Measurements from ENCODE around the gene MAPK8IP3. TPM values are rescaled to one million over a fixed set of nuclear protein-coding genes. Genes with fewer than 3 reads are reported as not detected.

MAPK8IP3 gene
- total and polyA plus RNA-seq, 2 donors (not counting 1 experiment from before 2014, with no cell fraction given) = 249 to 340 TPM

GRCh38 chr16:1790261-1790610 is 84.2 kb downstream of the MAPK8IP3 start:
- Histone ChIP-seq H3K9me3 (ENCODE audit: control extremely low read depth in 1 of 3, control insufficient read depth in 2 of 3, insufficient read depth in 1 of 3, low read length in 2 of 3) (no peaks in the 10 kb centered on the region), H2AFZ (ENCODE audit: insufficient read depth, low read depth, low read length, poor library complexity, severe bottlenecking) (no peak overlapping the region), H3K4me3 (ENCODE audit: control extremely low read depth in 1 of 5, extremely low read depth in 1 of 5, insufficient read depth in 1 of 5, low read depth in 2 of 5, low read length in 4 of 5) (no peak overlapping the region), H3K79me2 (ENCODE audit: control insufficient read depth, insufficient read depth, low read length) (peaks cover 49% of the 10 kb centered on the region), H3K9ac (ENCODE audit: low read length) (no peak overlapping the region), H3K27me3 (replicated peaks in 1 of 4; ENCODE audit: control extremely low read depth in 1 of 4, control insufficient read depth in 3 of 4, insufficient read depth in 4 of 4, low read length in 3 of 4) (no peaks in the 10 kb centered on the region), H3K27ac (ENCODE audit: low read length in 2 of 2) (no peak overlapping the region), H3K36me3 (replicated peaks in 1 of 2; ENCODE audit: control extremely low read depth in 1 of 2, control insufficient read depth in 1 of 2, extremely low read depth in 1 of 2, insufficient read depth in 2 of 2, low read length in 1 of 2) (peaks cover 0 to 32% of the 10 kb centered on the region in 2 experiments), H4K20me1 (ENCODE audit: control insufficient read depth, insufficient read depth, low read length, poor library complexity, severe bottlenecking) (peaks cover 38% of the 10 kb centered on the region), H3K4me1 (ENCODE audit: control insufficient read depth in 2 of 2, insufficient read depth in 2 of 2, low read length in 2 of 2) (no peaks in the 10 kb centered on the region), H3K4me2 (replicated peaks; ENCODE audit: low read depth, low read length, poor library complexity, severe bottlenecking) (no peak overlapping the region)
- no peaks in the 10 kb centered on the region for H3K9me3 Mint-ChIP-seq (ENCODE audit: insufficient read depth)
- no peaks in the 10 kb centered on the region for H3K4me1 Mint-ChIP-seq
- ChIA-PET CTCF (no interaction called here), POLR2A (no interaction called here)
- intact Hi-C loops (cut with micrococcal nuclease) = no loop called here
- no peak overlapping the region for H3K4me3 Mint-ChIP-seq
- 99% methylated on average over 15 of the region's 15 CpGs for WGBS (ENCODE audit: insufficient coverage)
- H3K27me3 Mint-ChIP-seq = no peaks in the 10 kb centered on the region
- TF ChIP-seq CTCF (IDR thresholded peaks at IDR 0.05) (no peak), EZH2 (IDR thresholded peaks at IDR 0.05; ENCODE audit: borderline replicate concordance, insufficient read depth, low read depth, low read length, poor library complexity, severe bottlenecking) (no peak)
- DNase-seq = no peak
- no peak for ATAC-seq (ENCODE audit: low read depth)
- H3K27ac Mint-ChIP-seq = no peak overlapping the region

- CTCF ChIA-PET = no interaction called here
- H3K27me3 ChIP-seq (replicated peaks in 1 of 4; ENCODE audit: control extremely low read depth in 1 of 4, control insufficient read depth in 3 of 4, insufficient read depth in 4 of 4, low read length in 3 of 4) = no peaks in the 10 kb centered on the region
- H2AFZ ChIP-seq (ENCODE audit: insufficient read depth, low read depth, low read length, poor library complexity, severe bottlenecking) = no peak overlapping the region
- Mint-ChIP-seq H3K4me1 (no peaks in the 10 kb centered on the region), H3K4me3 (no peak overlapping the region), H3K27ac (no peak overlapping the region), H3K27me3 (no peaks in the 10 kb centered on the region), H3K9me3 (ENCODE audit: insufficient read depth) (no peaks in the 10 kb centered on the region)
- H3K9me3 ChIP-seq (ENCODE audit: control extremely low read depth in 1 of 3, control insufficient read depth in 2 of 3, insufficient read depth in 1 of 3, low read length in 2 of 3) = no peaks in the 10 kb centered on the region
- WGBS (ENCODE audit: insufficient coverage) = 97% methylated on average over 44 of the region's 44 CpGs
- POLR2A ChIA-PET = no interaction called here
- H3K9ac ChIP-seq (ENCODE audit: low read length) = no peak overlapping the region
- no peak for TF ChIP-seq EZH2 (IDR thresholded peaks at IDR 0.05; ENCODE audit: borderline replicate concordance, insufficient read depth, low read depth, low read length, poor library complexity, severe bottlenecking)
- no peak for TF ChIP-seq CTCF (IDR thresholded peaks at IDR 0.05)
- H3K4me2 ChIP-seq (replicated peaks; ENCODE audit: low read depth, low read length, poor library complexity, severe bottlenecking) = no peak overlapping the region
- peaks cover 33% of the 10 kb centered on the region for H4K20me1 ChIP-seq (ENCODE audit: control insufficient read depth, insufficient read depth, low read length, poor library complexity, severe bottlenecking)
- H3K4me3 ChIP-seq (ENCODE audit: control extremely low read depth in 1 of 5, extremely low read depth in 1 of 5, insufficient read depth in 1 of 5, low read depth in 2 of 5, low read length in 4 of 5) = no peak overlapping the region
- ATAC-seq (ENCODE audit: low read depth) (no peak), DNase-seq (no peak)
- H3K79me2 ChIP-seq (ENCODE audit: control insufficient read depth, insufficient read depth, low read length) = peaks cover 44% of the 10 kb centered on the region
- intact Hi-C loops (cut with micrococcal nuclease) = no loop called here
- H3K36me3 ChIP-seq (replicated peaks in 1 of 2; ENCODE audit: control extremely low read depth in 1 of 2, control insufficient read depth in 1 of 2, extremely low read depth in 1 of 2, insufficient read depth in 2 of 2, low read length in 1 of 2) = peaks cover 0 to 30% of the 10 kb centered on the region in 2 experiments
- H3K4me1 ChIP-seq (ENCODE audit: control insufficient read depth in 2 of 2, insufficient read depth in 2 of 2, low read length in 2 of 2) = no peaks in the 10 kb centered on the region
- H3K27ac ChIP-seq (ENCODE audit: low read length in 2 of 2) = no peak overlapping the region
These were observed 84.7 kb downstream of the MAPK8IP3 start for GRCh38 chr16:1790611-1791255.
